ENCODE data around the gene MYEOV.

DNA sequence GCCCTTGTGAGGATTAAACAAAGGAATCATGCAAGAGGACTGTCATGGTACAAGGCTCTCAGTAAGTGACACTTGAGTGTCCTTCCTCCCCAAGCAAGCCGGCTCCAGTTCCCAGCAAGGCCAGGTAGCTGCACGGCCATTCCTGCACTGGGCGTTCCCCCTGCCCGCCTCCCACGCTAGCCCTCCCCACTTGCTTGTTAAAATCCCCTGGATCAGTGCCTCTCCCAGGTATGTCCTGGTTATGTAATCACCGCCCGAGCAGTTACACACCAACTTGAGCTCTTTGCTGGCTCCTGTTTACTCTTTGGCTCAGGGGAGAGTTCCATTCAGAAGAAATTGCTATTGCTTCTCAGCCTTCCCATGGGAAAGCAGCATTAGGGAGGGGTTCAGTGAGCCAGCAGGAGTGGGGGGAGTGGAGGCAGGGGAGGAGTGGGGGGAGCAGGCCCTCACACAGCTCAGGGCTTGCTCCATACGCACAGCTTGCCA lies 19.4 kb upstream of the MYEOV start:
- no peak for TF ChIP-seq TEAD1 (CRISPR knock-in tag; IDR thresholded peaks at IDR 0.05)
- TF ChIP-seq, protein P1, sequence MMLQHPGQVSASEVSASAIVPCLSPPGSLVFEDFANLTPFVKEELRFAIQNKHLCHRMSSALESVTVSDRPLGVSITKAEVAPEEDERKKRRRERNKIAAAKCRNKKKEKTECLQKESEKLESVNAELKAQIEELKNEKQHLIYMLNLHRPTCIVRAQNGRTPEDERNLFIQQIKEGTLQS (CRISPR knock-in tag; conservative IDR thresholded peaks at IDR 0.05), result no peak
- TF ChIP-seq, protein P2, sequence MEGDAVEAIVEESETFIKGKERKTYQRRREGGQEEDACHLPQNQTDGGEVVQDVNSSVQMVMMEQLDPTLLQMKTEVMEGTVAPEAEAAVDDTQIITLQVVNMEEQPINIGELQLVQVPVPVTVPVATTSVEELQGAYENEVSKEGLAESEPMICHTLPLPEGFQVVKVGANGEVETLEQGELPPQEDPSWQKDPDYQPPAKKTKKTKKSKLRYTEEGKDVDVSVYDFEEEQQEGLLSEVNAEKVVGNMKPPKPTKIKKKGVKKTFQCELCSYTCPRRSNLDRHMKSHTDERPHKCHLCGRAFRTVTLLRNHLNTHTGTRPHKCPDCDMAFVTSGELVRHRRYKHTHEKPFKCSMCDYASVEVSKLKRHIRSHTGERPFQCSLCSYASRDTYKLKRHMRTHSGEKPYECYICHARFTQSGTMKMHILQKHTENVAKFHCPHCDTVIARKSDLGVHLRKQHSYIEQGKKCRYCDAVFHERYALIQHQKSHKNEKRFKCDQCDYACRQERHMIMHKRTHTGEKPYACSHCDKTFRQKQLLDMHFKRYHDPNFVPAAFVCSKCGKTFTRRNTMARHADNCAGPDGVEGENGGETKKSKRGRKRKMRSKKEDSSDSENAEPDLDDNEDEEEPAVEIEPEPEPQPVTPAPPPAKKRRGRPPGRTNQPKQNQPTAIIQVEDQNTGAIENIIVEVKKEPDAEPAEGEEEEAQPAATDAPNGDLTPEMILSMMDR (IDR thresholded peaks at IDR 0.05), result no peak
- TF ChIP-seq, protein P3, sequence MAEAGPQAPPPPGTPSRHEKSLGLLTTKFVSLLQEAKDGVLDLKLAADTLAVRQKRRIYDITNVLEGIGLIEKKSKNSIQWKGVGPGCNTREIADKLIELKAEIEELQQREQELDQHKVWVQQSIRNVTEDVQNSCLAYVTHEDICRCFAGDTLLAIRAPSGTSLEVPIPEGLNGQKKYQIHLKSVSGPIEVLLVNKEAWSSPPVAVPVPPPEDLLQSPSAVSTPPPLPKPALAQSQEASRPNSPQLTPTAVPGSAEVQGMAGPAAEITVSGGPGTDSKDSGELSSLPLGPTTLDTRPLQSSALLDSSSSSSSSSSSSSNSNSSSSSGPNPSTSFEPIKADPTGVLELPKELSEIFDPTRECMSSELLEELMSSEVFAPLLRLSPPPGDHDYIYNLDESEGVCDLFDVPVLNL (CRISPR knock-in tag; IDR thresholded peaks at IDR 0.05; ENCODE audit: borderline replicate concordance, low read depth), result no peak
- no peak for TF ChIP-seq ETV6 (CRISPR knock-in tag; IDR thresholded peaks at IDR 0.05)
- no peak for TF ChIP-seq ZBTB21 (CRISPR knock-in tag; IDR thresholded peaks at IDR 0.05; ENCODE audit: borderline replicate concordance)
- TF ChIP-seq, protein P4, sequence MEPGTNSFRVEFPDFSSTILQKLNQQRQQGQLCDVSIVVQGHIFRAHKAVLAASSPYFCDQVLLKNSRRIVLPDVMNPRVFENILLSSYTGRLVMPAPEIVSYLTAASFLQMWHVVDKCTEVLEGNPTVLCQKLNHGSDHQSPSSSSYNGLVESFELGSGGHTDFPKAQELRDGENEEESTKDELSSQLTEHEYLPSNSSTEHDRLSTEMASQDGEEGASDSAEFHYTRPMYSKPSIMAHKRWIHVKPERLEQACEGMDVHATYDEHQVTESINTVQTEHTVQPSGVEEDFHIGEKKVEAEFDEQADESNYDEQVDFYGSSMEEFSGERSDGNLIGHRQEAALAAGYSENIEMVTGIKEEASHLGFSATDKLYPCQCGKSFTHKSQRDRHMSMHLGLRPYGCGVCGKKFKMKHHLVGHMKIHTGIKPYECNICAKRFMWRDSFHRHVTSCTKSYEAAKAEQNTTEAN (CRISPR knock-in tag; IDR thresholded peaks at IDR 0.05), result no peak
- TF ChIP-seq, protein P5, sequence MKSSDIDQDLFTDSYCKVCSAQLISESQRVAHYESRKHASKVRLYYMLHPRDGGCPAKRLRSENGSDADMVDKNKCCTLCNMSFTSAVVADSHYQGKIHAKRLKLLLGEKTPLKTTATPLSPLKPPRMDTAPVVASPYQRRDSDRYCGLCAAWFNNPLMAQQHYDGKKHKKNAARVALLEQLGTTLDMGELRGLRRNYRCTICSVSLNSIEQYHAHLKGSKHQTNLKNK (CRISPR knock-in tag; IDR thresholded peaks at IDR 0.05), result no peak
- TF ChIP-seq, protein P6, sequence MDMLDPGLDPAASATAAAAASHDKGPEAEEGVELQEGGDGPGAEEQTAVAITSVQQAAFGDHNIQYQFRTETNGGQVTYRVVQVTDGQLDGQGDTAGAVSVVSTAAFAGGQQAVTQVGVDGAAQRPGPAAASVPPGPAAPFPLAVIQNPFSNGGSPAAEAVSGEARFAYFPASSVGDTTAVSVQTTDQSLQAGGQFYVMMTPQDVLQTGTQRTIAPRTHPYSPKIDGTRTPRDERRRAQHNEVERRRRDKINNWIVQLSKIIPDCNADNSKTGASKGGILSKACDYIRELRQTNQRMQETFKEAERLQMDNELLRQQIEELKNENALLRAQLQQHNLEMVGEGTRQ (CRISPR knock-in tag; IDR thresholded peaks at IDR 0.05), result no peak
- TF ChIP-seq JUN (CRISPR knock-in tag; IDR thresholded peaks at IDR 0.05), result no peak
- TF ChIP-seq TCF7 (CRISPR knock-in tag; IDR thresholded peaks at IDR 0.05; ENCODE audit: low read depth), result no peak
- TF ChIP-seq NR1H2 (CRISPR knock-in tag; IDR thresholded peaks at IDR 0.05), result no peak

Data from WTC11 (cell line).